GM18868 (cell line): Measurements from ENCODE around the gene ETNK2.

Source experiments
- ATAC-seq: cut with Tn5 transposase; IDR thresholded peaks from one replicate; pipeline ENCODE4 v1.9.1; 2021; ENCODE audit warnings: mild to moderate bottlenecking, moderate library complexity; ENCODE audit not compliant: unreplicated experiment

Gene ETNK2

GRCh38 chr1:204149107-204149506, 2.7 kb downstream of the ETNK2 start:
- ATAC-seq: no peak

- ATAC-seq: no peak
Observed at GRCh38 chr1:204147406-204148383, 4.1 kb downstream of the ETNK2 start.

- no peak for ATAC-seq
Observed at GRCh38 chr1:204146965-204147364, 4.9 kb downstream of the ETNK2 start.

GRCh38 chr1:204146309-204146708, 5.5 kb downstream of the ETNK2 start:
- no peak for ATAC-seq

- ATAC-seq: no peak
Observed at GRCh38 chr1:204145033-204145504, 6.8 kb downstream of the ETNK2 start.

GRCh38 chr1:204143276-204144041, 8.4 kb downstream of the ETNK2 start:
- ATAC-seq: no peak

- no peak for ATAC-seq
Observed at GRCh38 chr1:204142032-204142974, 9.5 kb downstream of the ETNK2 start.

GRCh38 chr1:204141131-204141530, 10.7 kb downstream of the ETNK2 start:
- no peak for ATAC-seq

GRCh38 chr1:204139952-204140351, 11.9 kb downstream of the ETNK2 start:
- ATAC-seq: no peak

- ATAC-seq: no peak
Observed at GRCh38 chr1:204139088-204139487, 12.8 kb downstream of the ETNK2 start.

- ATAC-seq: no peak
Observed at GRCh38 chr1:204136814-204137213, 15.0 kb downstream of the ETNK2 start.

- ATAC-seq: no peak
Observed at GRCh38 chr1:204134103-204134502, 17.7 kb downstream of the ETNK2 start.

GRCh38 chr1:204132718-204133117, 19.1 kb downstream of the ETNK2 start:
- ATAC-seq: no peak

- ATAC-seq: no peak
Observed at GRCh38 chr1:204131978-204132377, 19.9 kb downstream of the ETNK2 start.

GRCh38 chr1:204130981-204131892, 20.6 kb downstream of the ETNK2 start:
- ATAC-seq: no peak

GRCh38 chr1:204130178-204130577, 21.7 kb downstream of the ETNK2 start:
- ATAC-seq: no peak

GRCh38 chr1:204128964-204129896, 22.6 kb downstream of the ETNK2 start:
- peak; percentile 56 for ATAC-seq

GRCh38 chr1:204128464-204128963, 23.3 kb downstream of the ETNK2 start:
- no peak for ATAC-seq
